Spleen (tissue), 11 donors: Measurements from ENCODE around the gene FOCAD. TPM values are rescaled to one million over a fixed set of nuclear protein-coding genes. Genes with fewer than 3 reads are reported as not detected.

Experiments used
- DNase-seq: peaks from one replicate; pipeline ENCODE4 v3.0.0-alpha.2; 2020
- H3K27ac ChIP-seq, 8 donors: fragments of 200-600 bp; sonication (generic) in 7 of 8; 1 replicate in 4 of 8; 2 replicates in 4 of 8; pipeline versions ENCODE4 v1.5.0 to v1.8.0; 2016 to 2021; ENCODE audit warnings: inconsistent platforms in 4 of 8, mild to moderate bottlenecking in 4 of 8, moderate library complexity in 1 of 8
- H3K27me3 ChIP-seq, 7 donors: fragments of 200-600 bp; sonication (generic) in 6 of 7; replicated peaks in 1 of 7; 1 replicate in 4 of 7; 2 replicates in 3 of 7; pipeline versions ENCODE4 v1.5.0 to v1.8.0; 2016 to 2021; ENCODE audit warnings: inconsistent platforms in 3 of 7, mild to moderate bottlenecking in 1 of 7
- H3K36me3 ChIP-seq, 6 donors: fragments of 200-600 bp; sonication (generic) in 5 of 6; 1 replicate in 4 of 6; 2 replicates in 2 of 6; pipeline versions ENCODE4 v1.5.0 to v1.8.0; 2016 to 2021; ENCODE audit warnings: inconsistent platforms in 2 of 6
- H3K4me1 ChIP-seq, 6 donors: fragments of 200-600 bp; sonication (generic) in 5 of 6; 1 replicate in 3 of 6; 2 replicates in 3 of 6; pipeline versions ENCODE4 v1.5.0 to v1.8.0; 2016 to 2021; ENCODE audit warnings: inconsistent platforms in 3 of 6
- H3K4me3 ChIP-seq, 8 donors: fragments of 200-600 bp; sonication (generic) in 7 of 8; 1 replicate in 4 of 8; 2 replicates in 4 of 8; pipeline versions ENCODE4 v1.5.0 to v1.8.0; 2016 to 2021; ENCODE audit warnings: inconsistent platforms in 4 of 8, mild to moderate bottlenecking in 4 of 8, moderate library complexity in 2 of 8
- H3K9me3 ChIP-seq, 8 donors: fragments of 200-600 bp; sonication (generic) in 7 of 8; 1 replicate in 4 of 8; 2 replicates in 4 of 8; pipeline versions ENCODE4 v1.5.0 to v1.8.0; 2016 to 2021; ENCODE audit warnings: inconsistent platforms in 4 of 8
- POLR2A ChIP-seq, 3 donors: fragments of 450-650 bp; IDR thresholded peaks; one replicate each; pipeline ENCODE4 v1.5.1; 2017; ENCODE audit warnings: antibody characterized with exemption in 3 of 3, mild to moderate bottlenecking in 1 of 3
- POLR2AphosphoS5 ChIP-seq, 3 donors: sonication (generic); formaldehyde crosslinking; IDR thresholded peaks; one replicate each; pipeline ENCODE4 v1.5.1; 2017; ENCODE audit warnings: antibody characterized with exemption in 3 of 3
- WGBS, 5 donors: extraction: QIAGEN DNeasy Blood & Tissue Kit in 3 of 5; methylation state at CpG; one replicate each; pipeline versions ENCODE4 v1.1.5 to v1.1.7; 2013 to 2018; 5-methylcytosine and 5-hydroxymethylcytosine counted together
- intact Hi-C: fragments of 100-400 bp; cut with DNase I; formaldehyde crosslinking; loops from one replicate; pipeline ENCODE4 v1.15.0; 2023; ENCODE audit warnings: low total_unique reads
- polyA plus RNA-seq, 3 donors: library from polyadenylated mRNA; stranded (reverse); fragments of 200-250 nt; gene quantifications; one replicate each; pipeline ENCODE4 v1.2.1, GENCODE V29; 2013
- total RNA-seq, 7 donors: library from RNA; depleted of rRNA in 3 of 7; stranded (reverse); fragments of >200 nt in 3 of 7; fragmentation: NEBNext Ultra II Directional in 4 of 7; extraction: Animal tissue kit (Norgen Biotek cat#: 25700) in 4 of 7; gene quantifications; one replicate each; pipeline versions ENCODE4 v1.1.0 to v1.2.1, GENCODE V29; 2016 to 2021
- TF ChIP-seq, protein P1 (sequence below), 11 experiments: fragments of 200-600 bp in 7 of 11; fragments of 450-650 bp in 4 of 11; sonication (generic) in 4 of 11; IDR thresholded peaks in 8 of 11; conservative IDR thresholded peaks in 3 of 11; 1 replicate in 7 of 11; 2 replicates in 4 of 11; pipeline versions ENCODE4 v1.4.0 to v1.8.0; 2016 to 2021; ENCODE audit warnings: antibody characterized with exemption in 11 of 11, inconsistent platforms in 4 of 11, mild to moderate bottlenecking in 1 of 11
- donor health status: healthy with polysubstance abuse.
- donor health status: DM: no; HTN: no; CAD: no; lungs with moderate emphysema.
- donor health status: DM: no; HTN: no; CAD: no.
- donor health status: Bipolar disorder and iron deficiency.
- donor health status: healthy.
- donor health status: DM: no; HTN: no; CAD: no.
- donor health status: DM: yes; HTN: yes; CAD: no.

FOCAD gene
- total and polyA plus RNA-seq, 10 donors, result 3.0 to 33.2 (median 18.6) TPM

DNA sequence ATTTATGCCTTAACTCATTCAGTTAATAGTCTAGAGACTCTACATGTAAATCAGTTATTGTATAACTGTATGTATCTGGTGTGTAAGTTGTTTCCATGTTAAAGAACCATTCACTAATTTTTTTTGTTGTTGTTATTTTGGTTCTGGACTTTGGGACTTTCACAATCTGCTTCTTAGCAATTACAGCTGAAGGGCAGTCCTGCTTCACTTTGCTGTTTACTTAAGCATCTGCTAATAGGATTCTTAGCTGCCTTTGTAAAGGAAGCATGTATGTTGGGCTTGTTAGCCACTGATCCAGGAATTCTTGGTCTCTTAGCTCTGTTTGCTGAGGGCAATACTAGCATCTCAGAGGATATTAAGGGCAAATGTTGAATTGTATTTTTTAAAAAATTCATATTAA is 97.0 kb downstream of the FOCAD start:
- Histone ChIP-seq H3K4me1 (no peaks in the 10 kb centered on the region), H3K27me3 (no peaks in the 10 kb centered on the region), H3K4me3 (no peak overlapping the region), H3K9me3 (no peaks in the 10 kb centered on the region), H3K27ac (no peak overlapping the region), H3K36me3 (peaks cover 0 to 39% (median 0%) of the 10 kb centered on the region in 6 donors)
- TF ChIP-seq, protein P1, sequence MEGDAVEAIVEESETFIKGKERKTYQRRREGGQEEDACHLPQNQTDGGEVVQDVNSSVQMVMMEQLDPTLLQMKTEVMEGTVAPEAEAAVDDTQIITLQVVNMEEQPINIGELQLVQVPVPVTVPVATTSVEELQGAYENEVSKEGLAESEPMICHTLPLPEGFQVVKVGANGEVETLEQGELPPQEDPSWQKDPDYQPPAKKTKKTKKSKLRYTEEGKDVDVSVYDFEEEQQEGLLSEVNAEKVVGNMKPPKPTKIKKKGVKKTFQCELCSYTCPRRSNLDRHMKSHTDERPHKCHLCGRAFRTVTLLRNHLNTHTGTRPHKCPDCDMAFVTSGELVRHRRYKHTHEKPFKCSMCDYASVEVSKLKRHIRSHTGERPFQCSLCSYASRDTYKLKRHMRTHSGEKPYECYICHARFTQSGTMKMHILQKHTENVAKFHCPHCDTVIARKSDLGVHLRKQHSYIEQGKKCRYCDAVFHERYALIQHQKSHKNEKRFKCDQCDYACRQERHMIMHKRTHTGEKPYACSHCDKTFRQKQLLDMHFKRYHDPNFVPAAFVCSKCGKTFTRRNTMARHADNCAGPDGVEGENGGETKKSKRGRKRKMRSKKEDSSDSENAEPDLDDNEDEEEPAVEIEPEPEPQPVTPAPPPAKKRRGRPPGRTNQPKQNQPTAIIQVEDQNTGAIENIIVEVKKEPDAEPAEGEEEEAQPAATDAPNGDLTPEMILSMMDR (IDR thresholded peaks at IDR 0.05 in 8 of 11, conservative IDR thresholded peaks at IDR 0.05 in 3 of 11), result no peak
- TF ChIP-seq POLR2AphosphoS5 (IDR thresholded peaks at IDR 0.05) (no peak), POLR2A (IDR thresholded peaks at IDR 0.05) (no peak)
- no peak for DNase-seq
- intact Hi-C loops, result no loop called here

DNA sequence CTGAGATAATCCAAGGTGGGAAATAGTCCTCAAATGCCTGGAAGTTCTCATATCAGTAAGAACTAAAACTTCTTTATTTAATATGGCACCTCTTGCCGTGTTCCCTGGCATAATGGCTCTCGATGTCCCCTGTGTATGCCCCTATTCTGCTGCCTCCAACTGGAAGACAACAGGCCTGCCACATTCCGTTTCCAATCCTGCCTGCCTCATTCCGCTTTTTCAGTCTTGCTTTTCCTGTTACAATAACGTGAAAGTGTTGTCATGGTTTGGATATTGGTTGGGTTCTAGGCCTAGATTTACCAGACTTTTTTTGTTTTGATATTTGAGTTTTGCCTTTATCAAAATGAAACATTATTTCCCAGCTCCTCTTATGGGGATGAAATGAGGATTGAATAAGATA is 98.2 kb downstream of the FOCAD start:
- intact Hi-C loops, result no loop called here
- DNase-seq, result no peak
- Histone ChIP-seq H3K36me3 (peaks cover 0 to 39% (median 0%) of the 10 kb centered on the region in 6 donors), H3K27me3 (no peaks in the 10 kb centered on the region), H3K27ac (no peak overlapping the region), H3K9me3 (no peaks in the 10 kb centered on the region), H3K4me1 (no peaks in the 10 kb centered on the region), H3K4me3 (no peak overlapping the region)
- WGBS, 5 donors, result 92 to 98% (median 94%) methylated on average over 5 of the region's 5 CpGs
- TF ChIP-seq POLR2A (IDR thresholded peaks at IDR 0.05) (no peak), POLR2AphosphoS5 (IDR thresholded peaks at IDR 0.05) (no peak)
- TF ChIP-seq, protein P1 (IDR thresholded peaks at IDR 0.05 in 8 of 11, conservative IDR thresholded peaks at IDR 0.05 in 3 of 11), result no peak

DNA sequence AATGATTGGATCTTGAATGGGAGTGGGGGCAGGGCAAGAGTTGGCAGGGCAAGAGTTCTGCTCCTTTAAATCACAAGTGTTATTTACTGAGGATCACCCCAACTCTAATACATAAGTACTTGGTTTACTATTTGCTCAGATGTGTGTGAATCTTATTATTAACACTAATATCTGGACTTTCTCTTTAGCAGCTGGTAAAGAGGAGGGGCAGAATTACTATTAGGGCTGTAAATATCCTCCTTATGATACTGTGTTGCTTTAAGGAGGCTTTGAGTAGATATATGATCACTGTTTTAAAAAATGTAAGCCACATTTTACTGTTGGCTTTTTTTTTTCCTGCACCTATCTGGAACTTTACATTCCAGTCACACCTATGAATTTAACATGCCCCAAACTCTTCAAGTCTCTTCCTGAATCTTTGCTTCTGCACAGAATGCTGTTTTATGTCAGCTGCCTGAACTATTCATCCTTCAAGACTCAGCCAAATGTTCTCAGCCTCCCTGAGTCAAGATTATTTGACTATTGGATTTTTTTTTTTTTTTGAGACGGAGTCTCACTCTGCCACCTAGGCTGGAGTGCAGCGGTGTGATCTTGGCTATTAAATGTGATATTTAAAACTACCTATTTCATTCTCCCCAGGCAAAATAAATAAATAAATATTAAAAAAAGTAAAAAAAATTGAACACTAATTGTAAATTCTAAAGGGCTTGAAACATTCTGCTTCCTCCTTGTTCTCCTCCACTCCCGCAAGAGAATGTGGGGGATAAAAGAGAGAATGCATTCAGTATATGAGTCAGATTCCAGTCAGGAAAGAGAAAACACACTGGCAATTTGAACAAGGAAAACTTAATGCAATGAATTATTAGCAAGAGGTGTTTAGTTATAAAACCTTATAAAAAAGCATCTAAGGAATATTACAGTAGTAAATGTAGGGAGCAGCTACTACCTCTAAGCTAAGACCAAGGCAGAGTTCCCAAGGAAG is 99.3 kb downstream of the FOCAD start:
- Histone ChIP-seq H3K27me3 (no peaks in the 10 kb centered on the region), H3K9me3 (no peaks in the 10 kb centered on the region), H3K36me3 (peaks cover 0 to 36% (median 0%) of the 10 kb centered on the region in 6 donors), H3K4me1 (no peaks in the 10 kb centered on the region), H3K27ac (no peak overlapping the region), H3K4me3 (no peak overlapping the region)
- TF ChIP-seq POLR2AphosphoS5 (IDR thresholded peaks at IDR 0.05) (no peak), POLR2A (IDR thresholded peaks at IDR 0.05) (no peak)
- TF ChIP-seq, protein P1 (IDR thresholded peaks at IDR 0.05 in 8 of 11, conservative IDR thresholded peaks at IDR 0.05 in 3 of 11), result no peak
- no peak for DNase-seq
- WGBS, 5 donors, result 91 to 99% (median 97%) methylated on average over 3 of the region's 3 CpGs
- intact Hi-C loops, result no loop called here

GRCh38 chr9:20784196-20784595 is 100.1 kb downstream of the FOCAD start:
- WGBS, 5 donors, result 72 to 89% (median 83%) methylated on average over 1 of the region's 1 CpG
- peaks cover 0 to 29% (median 0%) of the 10 kb centered on the region in 6 donors for H3K36me3 ChIP-seq
- no peaks in the 10 kb centered on the region for H3K27me3 ChIP-seq
- no peaks in the 10 kb centered on the region for H3K4me1 ChIP-seq
- intact Hi-C loops, result no loop called here
- DNase-seq, result no peak
- H3K9me3 ChIP-seq, result no peaks in the 10 kb centered on the region
- TF ChIP-seq POLR2A (IDR thresholded peaks at IDR 0.05) (no peak), POLR2AphosphoS5 (IDR thresholded peaks at IDR 0.05) (no peak)
- TF ChIP-seq, protein P1 (IDR thresholded peaks at IDR 0.05 in 8 of 11, conservative IDR thresholded peaks at IDR 0.05 in 3 of 11), result no peak
- no peak overlapping the region for H3K27ac ChIP-seq
- H3K4me3 ChIP-seq, result no peak overlapping the region
